GM19438 (cell line): ENCODE measurements around the gene TAS1R1.

Experiments
- ATAC-seq: cut with Tn5 transposase; IDR thresholded peaks from one replicate; pipeline ENCODE4 v1.9.1; 2021; ENCODE audit warnings: low read depth; ENCODE audit not compliant: unreplicated experiment

TAS1R1 gene

GRCh38 chr1:6601923-6602668, 47.0 kb downstream of the TAS1R1 start:
- ATAC-seq, result peak; percentile 30

- ATAC-seq, result peak; percentile 51
Observed at GRCh38 chr1:6602669-6603237, 47.6 kb downstream of the TAS1R1 start, which contains the start of gene KLHL21. Gene KLHL21 (minus strand): TSS chr1:6602869. CDS start chr1:6602817, 52 bp downstream.

GRCh38 chr1:6603238-6603914, 48.3 kb downstream of the TAS1R1 start:
- peak; percentile 27 for ATAC-seq

- no peak for ATAC-seq
Observed at GRCh38 chr1:6603915-6604558, 48.9 kb downstream of the TAS1R1 start.

- ATAC-seq, result peak; percentile 34
Observed at GRCh38 chr1:6612641-6613360, 57.7 kb downstream of the TAS1R1 start.

- peak; percentile 87 for ATAC-seq
Observed at GRCh38 chr1:6613361-6614018, 58.4 kb downstream of the TAS1R1 start, which contains the start of gene PHF13. Gene PHF13 (plus strand): TSS chr1:6613731. CDS start chr1:6614067, 336 bp downstream.

- ATAC-seq, result no peak
Observed at GRCh38 chr1:6614019-6614928, 59.2 kb downstream of the TAS1R1 start.

GRCh38 chr1:6614929-6615785, 60.0 kb downstream of the TAS1R1 start:
- ATAC-seq, result no peak

- no peak for ATAC-seq
Observed at GRCh38 chr1:6619045-6619444, 63.9 kb downstream of the TAS1R1 start.

GRCh38 chr1:6621429-6622391, 66.6 kb downstream of the TAS1R1 start:
- no peak for ATAC-seq

GRCh38 chr1:6622396-6623152, 67.5 kb downstream of the TAS1R1 start:
- ATAC-seq, result no peak

- ATAC-seq, result no peak
Observed at GRCh38 chr1:6623269-6623965, 68.3 kb downstream of the TAS1R1 start.

GRCh38 chr1:6624710-6625583, 69.8 kb downstream of the TAS1R1 start, which contains the start of gene THAP3:
Gene THAP3 (plus strand): TSS chr1:6624868. CDS start chr1:6625219, 351 bp downstream.
- peak; percentile 74 for ATAC-seq

GRCh38 chr1:6625584-6626149, 70.6 kb downstream of the TAS1R1 start:
- ATAC-seq, result peak; percentile 35
